ENCODE measurements around the gene OR4D9.

The OR4D9 gene

DNA sequence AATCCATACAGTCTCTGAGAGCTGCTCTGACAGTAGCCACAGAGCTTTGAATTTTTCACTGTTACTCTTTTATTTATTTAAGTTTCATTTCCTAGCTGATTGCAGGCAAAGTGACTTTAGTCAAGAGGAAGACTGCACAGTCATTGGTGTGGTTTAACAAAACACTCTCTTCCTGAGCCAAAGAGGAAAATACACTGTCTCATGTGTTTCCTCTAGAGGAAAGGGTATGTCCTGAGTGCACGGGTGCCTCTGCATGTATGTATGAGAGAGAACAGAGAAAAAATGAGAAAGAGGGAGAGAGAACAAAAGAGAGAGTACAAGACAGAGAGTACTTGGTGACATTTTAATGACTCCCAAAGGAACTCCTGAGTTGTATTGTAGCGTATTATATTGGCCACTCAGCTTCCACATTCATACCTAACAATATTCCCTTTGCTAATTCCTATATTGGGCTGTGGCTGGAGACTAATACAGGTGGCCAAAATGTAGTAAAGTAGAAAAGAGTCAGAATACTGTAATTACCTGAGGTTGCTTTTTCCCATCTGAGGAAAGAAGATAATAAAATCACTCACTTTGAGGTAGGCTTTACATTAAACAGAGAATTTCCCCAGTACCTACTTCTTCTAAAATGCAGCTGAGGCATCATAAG lies at the start of gene OR4D9:
TSS of gene OR4D9 (plus strand) at position 599 of the 649 bp plus-strand sequence. CDS start 3,374 bp downstream, outside the sequence.
- TF ChIP-seq CEBPB (IDR thresholded peaks at IDR 0.05) (no peak), TEAD4 (IDR thresholded peaks at IDR 0.05) (no peak), TAF1 (IDR thresholded peaks at IDR 0.05; ENCODE audit: low read depth) (no peak), EGR1 (IDR thresholded peaks at IDR 0.05) (no peak), YY1 (IDR thresholded peaks at IDR 0.05; ENCODE audit: low read depth) (no peak), ZBTB7A (IDR thresholded peaks at IDR 0.05; ENCODE audit: low read depth) (no peak), RAD21 (IDR thresholded peaks at IDR 0.05; ENCODE audit: low read depth) (no peak), USF1 (IDR thresholded peaks at IDR 0.05) (no peak), EP300 (IDR thresholded peaks at IDR 0.05; ENCODE audit: borderline replicate concordance) (no peak)
- TF ChIP-seq, protein P1, sequence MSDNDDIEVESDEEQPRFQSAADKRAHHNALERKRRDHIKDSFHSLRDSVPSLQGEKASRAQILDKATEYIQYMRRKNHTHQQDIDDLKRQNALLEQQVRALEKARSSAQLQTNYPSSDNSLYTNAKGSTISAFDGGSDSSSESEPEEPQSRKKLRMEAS (IDR thresholded peaks at IDR 0.05), result no peak

DNA sequence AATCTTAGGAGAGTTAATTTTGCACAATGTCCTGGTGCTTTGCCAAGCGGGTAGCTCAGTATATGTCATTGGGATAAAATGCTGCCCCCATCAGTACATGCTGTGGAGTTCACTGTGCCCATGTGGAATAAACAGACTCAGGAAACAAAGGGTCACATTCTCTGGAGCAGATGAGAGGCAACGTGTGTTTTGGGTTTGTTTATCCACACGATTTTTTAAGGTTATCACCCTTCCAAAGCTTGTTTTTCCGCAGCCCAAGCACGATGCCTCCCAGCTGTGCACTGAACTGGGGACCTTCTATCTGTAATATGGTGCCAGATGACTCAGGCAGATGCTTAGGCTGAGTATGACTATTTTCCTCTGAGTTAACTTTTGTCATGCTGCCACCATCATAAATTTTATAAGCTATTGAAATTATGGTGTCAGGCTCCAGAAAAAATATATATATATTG lies 48.1 kb upstream of the OR4D9 start:
- TF ChIP-seq USF1 (IDR thresholded peaks at IDR 0.05), result no peak
- TF ChIP-seq CREB1 (IDR thresholded peaks at IDR 0.05; ENCODE audit: low read depth), result no peak
- TF ChIP-seq EP300 (IDR thresholded peaks at IDR 0.05; ENCODE audit: borderline replicate concordance), result no peak
- no peak for TF ChIP-seq TEAD4 (IDR thresholded peaks at IDR 0.05)
- no peak for TF ChIP-seq YY1 (IDR thresholded peaks at IDR 0.05; ENCODE audit: low read depth)
- TF ChIP-seq, protein P1 (IDR thresholded peaks at IDR 0.05), result no peak
- no peak for TF ChIP-seq FOXM1 (IDR thresholded peaks at IDR 0.05; ENCODE audit: borderline replicate concordance, low read depth)
- TF ChIP-seq ZBTB7A (IDR thresholded peaks at IDR 0.05; ENCODE audit: low read depth), result no peak
- no peak for TF ChIP-seq EGR1 (IDR thresholded peaks at IDR 0.05)
- TF ChIP-seq TCF12 (IDR thresholded peaks at IDR 0.05; ENCODE audit: low read depth), result no peak
- TF ChIP-seq TAF1 (IDR thresholded peaks at IDR 0.05; ENCODE audit: low read depth), result no peak
- TF ChIP-seq CEBPB (IDR thresholded peaks at IDR 0.05), result no peak
- no peak for TF ChIP-seq REST (IDR thresholded peaks at IDR 0.05; ENCODE audit: low read depth)
- TF ChIP-seq RAD21 (IDR thresholded peaks at IDR 0.05; ENCODE audit: low read depth), result no peak

- TF ChIP-seq REST (IDR thresholded peaks at IDR 0.05; ENCODE audit: low read depth) (no peak), FOXM1 (IDR thresholded peaks at IDR 0.05; ENCODE audit: borderline replicate concordance, low read depth) (no peak), YY1 (IDR thresholded peaks at IDR 0.05; ENCODE audit: low read depth) (no peak), NFIC (IDR thresholded peaks at IDR 0.05) (no peak), RAD21 (IDR thresholded peaks at IDR 0.05; ENCODE audit: low read depth) (no peak), USF1 (IDR thresholded peaks at IDR 0.05) (no peak), TAF1 (IDR thresholded peaks at IDR 0.05; ENCODE audit: low read depth) (no peak), EP300 (IDR thresholded peaks at IDR 0.05; ENCODE audit: borderline replicate concordance) (no peak), EGR1 (IDR thresholded peaks at IDR 0.05) (no peak), CEBPB (IDR thresholded peaks at IDR 0.05) (no peak), TCF12 (IDR thresholded peaks at IDR 0.05; ENCODE audit: low read depth) (no peak)
- TF ChIP-seq, protein P1 (IDR thresholded peaks at IDR 0.05), result no peak
Observed at GRCh38 chr11:59473015-59473414, 38.3 kb upstream of the OR4D9 start, which contains the start of gene OR4D10. Gene OR4D10, plus strand, starts transcription at chr11:59473315. Its CDS starts 4,115 bp downstream, at chr11:59477430.

- TF ChIP-seq CEBPB (IDR thresholded peaks at IDR 0.05) (no peak), EP300 (IDR thresholded peaks at IDR 0.05; ENCODE audit: borderline replicate concordance) (no peak), REST (IDR thresholded peaks at IDR 0.05; ENCODE audit: low read depth) (no peak), USF1 (IDR thresholded peaks at IDR 0.05) (no peak), TAF1 (IDR thresholded peaks at IDR 0.05; ENCODE audit: low read depth) (no peak), RAD21 (IDR thresholded peaks at IDR 0.05; ENCODE audit: low read depth) (no peak)
Observed at GRCh38 chr11:59475176-59475575, 36.2 kb upstream of the OR4D9 start.

Measured in Ishikawa (cell line).